ENCODE data around the gene PHC3. TPM values are rescaled to one million over a fixed set of nuclear protein-coding genes. Genes with fewer than 3 reads are reported as not detected.

PHC3 gene
- polyA plus RNA-seq, 1 donor from 2014 or later, result 18.6 TPM

DNA sequence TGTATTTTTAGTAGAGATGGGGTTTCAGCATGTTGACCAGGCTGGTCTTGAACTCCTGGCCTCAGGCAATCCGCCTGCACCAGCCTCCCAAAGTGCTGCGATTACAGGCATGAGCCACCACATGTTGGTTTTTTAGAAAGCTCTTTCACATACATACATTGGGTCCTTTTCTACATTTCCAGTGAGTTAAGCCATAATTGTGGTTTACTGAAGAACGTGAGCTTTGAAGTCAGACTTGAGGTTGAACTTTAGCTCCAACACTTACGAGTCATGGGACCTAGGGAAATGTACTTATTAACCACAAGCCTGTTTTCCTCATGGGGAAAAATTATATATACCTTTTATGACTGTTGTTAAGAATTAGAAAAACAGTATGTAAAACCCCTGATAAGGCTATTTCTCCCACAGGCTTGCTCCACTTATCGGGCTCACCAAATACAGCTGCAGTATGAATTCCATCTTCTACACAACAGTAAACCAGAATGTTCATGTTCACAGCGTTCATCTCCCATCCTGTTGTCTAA, 104.8 kb downstream of the PHC3 start:
- H3K36me3 ChIP-seq (ENCODE audit: insufficient read depth, low read length), result no peaks in the 10 kb centered on the region
- H3K4me3 ChIP-seq (ENCODE audit: low read length), result no peak overlapping the region
- no peaks in the 10 kb centered on the region for H3K79me2 ChIP-seq (replicated peaks; ENCODE audit: insufficient read depth, low read length)
- H3K9ac ChIP-seq (ENCODE audit: low read length), result no peak overlapping the region
- H3K27ac ChIP-seq (ENCODE audit: low read length), result no peak overlapping the region
- TF ChIP-seq EZH2 (IDR thresholded peaks at IDR 0.05; ENCODE audit: borderline replicate concordance, insufficient read depth, low read length, poor library complexity, severe bottlenecking) (no peak), SMC3 (conservative IDR thresholded peaks at IDR 0.05; ENCODE audit: poor library complexity) (no peak), MXI1 (conservative IDR thresholded peaks at IDR 0.05; ENCODE audit: poor library complexity, severe bottlenecking) (no peak), RAD21 (conservative IDR thresholded peaks at IDR 0.05) (no peak), EP300 (conservative IDR thresholded peaks at IDR 0.05; ENCODE audit: poor library complexity, severe bottlenecking) (no peak), POLR2AphosphoS5 (IDR thresholded peaks at IDR 0.05) (no peak), TAF1 (IDR thresholded peaks at IDR 0.05; ENCODE audit: low read depth) (no peak)
- TF ChIP-seq, protein P1, sequence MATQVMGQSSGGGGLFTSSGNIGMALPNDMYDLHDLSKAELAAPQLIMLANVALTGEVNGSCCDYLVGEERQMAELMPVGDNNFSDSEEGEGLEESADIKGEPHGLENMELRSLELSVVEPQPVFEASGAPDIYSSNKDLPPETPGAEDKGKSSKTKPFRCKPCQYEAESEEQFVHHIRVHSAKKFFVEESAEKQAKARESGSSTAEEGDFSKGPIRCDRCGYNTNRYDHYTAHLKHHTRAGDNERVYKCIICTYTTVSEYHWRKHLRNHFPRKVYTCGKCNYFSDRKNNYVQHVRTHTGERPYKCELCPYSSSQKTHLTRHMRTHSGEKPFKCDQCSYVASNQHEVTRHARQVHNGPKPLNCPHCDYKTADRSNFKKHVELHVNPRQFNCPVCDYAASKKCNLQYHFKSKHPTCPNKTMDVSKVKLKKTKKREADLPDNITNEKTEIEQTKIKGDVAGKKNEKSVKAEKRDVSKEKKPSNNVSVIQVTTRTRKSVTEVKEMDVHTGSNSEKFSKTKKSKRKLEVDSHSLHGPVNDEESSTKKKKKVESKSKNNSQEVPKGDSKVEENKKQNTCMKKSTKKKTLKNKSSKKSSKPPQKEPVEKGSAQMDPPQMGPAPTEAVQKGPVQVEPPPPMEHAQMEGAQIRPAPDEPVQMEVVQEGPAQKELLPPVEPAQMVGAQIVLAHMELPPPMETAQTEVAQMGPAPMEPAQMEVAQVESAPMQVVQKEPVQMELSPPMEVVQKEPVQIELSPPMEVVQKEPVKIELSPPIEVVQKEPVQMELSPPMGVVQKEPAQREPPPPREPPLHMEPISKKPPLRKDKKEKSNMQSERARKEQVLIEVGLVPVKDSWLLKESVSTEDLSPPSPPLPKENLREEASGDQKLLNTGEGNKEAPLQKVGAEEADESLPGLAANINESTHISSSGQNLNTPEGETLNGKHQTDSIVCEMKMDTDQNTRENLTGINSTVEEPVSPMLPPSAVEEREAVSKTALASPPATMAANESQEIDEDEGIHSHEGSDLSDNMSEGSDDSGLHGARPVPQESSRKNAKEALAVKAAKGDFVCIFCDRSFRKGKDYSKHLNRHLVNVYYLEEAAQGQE (IDR thresholded peaks at IDR 0.05; ENCODE audit: borderline replicate concordance), result no peak
- TF ChIP-seq, protein P2, sequence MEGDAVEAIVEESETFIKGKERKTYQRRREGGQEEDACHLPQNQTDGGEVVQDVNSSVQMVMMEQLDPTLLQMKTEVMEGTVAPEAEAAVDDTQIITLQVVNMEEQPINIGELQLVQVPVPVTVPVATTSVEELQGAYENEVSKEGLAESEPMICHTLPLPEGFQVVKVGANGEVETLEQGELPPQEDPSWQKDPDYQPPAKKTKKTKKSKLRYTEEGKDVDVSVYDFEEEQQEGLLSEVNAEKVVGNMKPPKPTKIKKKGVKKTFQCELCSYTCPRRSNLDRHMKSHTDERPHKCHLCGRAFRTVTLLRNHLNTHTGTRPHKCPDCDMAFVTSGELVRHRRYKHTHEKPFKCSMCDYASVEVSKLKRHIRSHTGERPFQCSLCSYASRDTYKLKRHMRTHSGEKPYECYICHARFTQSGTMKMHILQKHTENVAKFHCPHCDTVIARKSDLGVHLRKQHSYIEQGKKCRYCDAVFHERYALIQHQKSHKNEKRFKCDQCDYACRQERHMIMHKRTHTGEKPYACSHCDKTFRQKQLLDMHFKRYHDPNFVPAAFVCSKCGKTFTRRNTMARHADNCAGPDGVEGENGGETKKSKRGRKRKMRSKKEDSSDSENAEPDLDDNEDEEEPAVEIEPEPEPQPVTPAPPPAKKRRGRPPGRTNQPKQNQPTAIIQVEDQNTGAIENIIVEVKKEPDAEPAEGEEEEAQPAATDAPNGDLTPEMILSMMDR (IDR thresholded peaks at IDR 0.05; ENCODE audit: poor library complexity, severe bottlenecking), result no peak
- H4K20me1 ChIP-seq (ENCODE audit: insufficient read depth), result no peaks in the 10 kb centered on the region
- no peak overlapping the region for H2AFZ ChIP-seq (ENCODE audit: low read depth, low read length)
- H3K27me3 ChIP-seq (ENCODE audit: insufficient read depth, low read depth, low read length), result no peaks in the 10 kb centered on the region
- H3K9me2 ChIP-seq (ENCODE audit: insufficient read depth, low read length), result no peaks in the 10 kb centered on the region
- H3K4me2 ChIP-seq (ENCODE audit: low read length), result no peak overlapping the region
- H3F3A ChIP-seq (ENCODE audit: insufficient read depth, low read length, poor library complexity, severe bottlenecking), result no peaks in the 10 kb centered on the region
- H3K9me3 ChIP-seq (ENCODE audit: low read length), result no peaks in the 10 kb centered on the region

DNA sequence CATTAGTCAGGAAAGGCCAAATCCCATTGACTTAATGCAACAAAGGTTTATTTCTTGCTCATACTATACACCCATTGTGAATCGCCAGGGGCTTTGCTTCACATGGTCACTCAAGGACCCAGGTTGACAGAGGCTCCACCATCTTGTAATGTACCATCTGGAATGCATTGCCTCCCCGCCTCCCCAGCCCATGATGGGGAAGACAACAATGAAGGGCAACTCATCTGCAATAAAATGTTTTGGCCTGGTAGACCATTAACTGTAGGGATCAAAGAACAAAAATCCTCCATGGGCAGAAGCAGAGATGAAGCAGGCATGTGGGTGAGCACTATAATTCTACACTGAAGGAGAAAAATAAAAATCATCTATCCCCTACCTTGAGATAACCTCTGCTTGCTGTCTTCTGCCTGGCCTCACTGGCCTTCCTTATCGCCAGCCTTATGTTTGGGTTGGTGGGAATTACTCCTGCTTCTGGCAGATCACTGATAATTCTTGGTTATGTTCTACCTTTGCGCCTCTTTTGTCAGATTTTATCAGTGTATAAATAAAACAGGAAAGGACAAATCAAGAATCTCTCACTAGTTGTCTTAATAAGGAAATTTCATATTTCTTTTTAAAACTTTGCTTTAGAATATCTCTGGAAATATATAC, 106.0 kb downstream of the PHC3 start:
- no peak overlapping the region for H3K4me3 ChIP-seq (ENCODE audit: low read length)
- no peaks in the 10 kb centered on the region for H3K9me2 ChIP-seq (ENCODE audit: insufficient read depth, low read length)
- no peaks in the 10 kb centered on the region for H3K9me3 ChIP-seq (ENCODE audit: low read length)
- no peak overlapping the region for H3K27ac ChIP-seq (ENCODE audit: low read length)
- no peaks in the 10 kb centered on the region for H3K79me2 ChIP-seq (replicated peaks; ENCODE audit: insufficient read depth, low read length)
- no peaks in the 10 kb centered on the region for H3F3A ChIP-seq (ENCODE audit: insufficient read depth, low read length, poor library complexity, severe bottlenecking)
- H3K27me3 ChIP-seq (ENCODE audit: insufficient read depth, low read depth, low read length), result no peaks in the 10 kb centered on the region
- no peak overlapping the region for H3K9ac ChIP-seq (ENCODE audit: low read length)
- no peak overlapping the region for H3K4me2 ChIP-seq (ENCODE audit: low read length)
- no peaks in the 10 kb centered on the region for H4K20me1 ChIP-seq (ENCODE audit: insufficient read depth)
- TF ChIP-seq, protein P2 (IDR thresholded peaks at IDR 0.05; ENCODE audit: poor library complexity, severe bottlenecking), result no peak
- no peak for TF ChIP-seq EP300 (conservative IDR thresholded peaks at IDR 0.05; ENCODE audit: poor library complexity, severe bottlenecking)
- no peak for TF ChIP-seq TAF1 (IDR thresholded peaks at IDR 0.05; ENCODE audit: low read depth)
- no peak for TF ChIP-seq POLR2AphosphoS5 (IDR thresholded peaks at IDR 0.05)
- no peak for TF ChIP-seq SMC3 (conservative IDR thresholded peaks at IDR 0.05; ENCODE audit: poor library complexity)
- no peak for TF ChIP-seq MXI1 (conservative IDR thresholded peaks at IDR 0.05; ENCODE audit: poor library complexity, severe bottlenecking)
- TF ChIP-seq, protein P1 (IDR thresholded peaks at IDR 0.05; ENCODE audit: borderline replicate concordance), result no peak
- no peak for TF ChIP-seq RAD21 (conservative IDR thresholded peaks at IDR 0.05)
- TF ChIP-seq EZH2 (IDR thresholded peaks at IDR 0.05; ENCODE audit: borderline replicate concordance, insufficient read depth, low read length, poor library complexity, severe bottlenecking), result no peak
- no peak overlapping the region for H2AFZ ChIP-seq (ENCODE audit: low read depth, low read length)
- H3K36me3 ChIP-seq (ENCODE audit: insufficient read depth, low read length), result no peaks in the 10 kb centered on the region

All from neural cell (in vitro differentiated cells).